ENCODE measurements around the gene SIPA1L2.
A peak's percentile ranks its signal among the peaks of the same experiment; 100 is the strongest.

Gene SIPA1L2

GRCh38 chr1:232636799-232637198 is 6.9 kb upstream of the SIPA1L2 start:
- TF ChIP-seq JUND (IDR thresholded peaks at IDR 0.05; ENCODE audit: low read depth), result no peak
- DNase-seq (ENCODE audit: low read depth in 1 of 2, low spot score in 1 of 2), result no peak
- in situ Hi-C loops (cut with HindIII; ENCODE audit: low pct_unique_long_range_greater_than_20kb, low sequenced_read_pairs), result no loop called here

GRCh38 chr1:232635778-232636356 is 5.9 kb upstream of the SIPA1L2 start:
- in situ Hi-C loops (cut with HindIII; ENCODE audit: low pct_unique_long_range_greater_than_20kb, low sequenced_read_pairs), result no loop called here

GRCh38 chr1:232635279-232635678 is 5.3 kb upstream of the SIPA1L2 start:
- no peak for DNase-seq (ENCODE audit: low read depth in 1 of 2, low spot score in 1 of 2)
- in situ Hi-C loops (cut with HindIII; ENCODE audit: low pct_unique_long_range_greater_than_20kb, low sequenced_read_pairs), result no loop called here

More at GRCh38 chr1:232635778-232636356, 5.9 kb upstream of the SIPA1L2 start:
- no peak for TF ChIP-seq JUND (IDR thresholded peaks at IDR 0.05; ENCODE audit: low read depth)
- DNase-seq (ENCODE audit: low read depth in 1 of 2, low spot score in 1 of 2), result peak; percentile 59 to 73

DNA sequence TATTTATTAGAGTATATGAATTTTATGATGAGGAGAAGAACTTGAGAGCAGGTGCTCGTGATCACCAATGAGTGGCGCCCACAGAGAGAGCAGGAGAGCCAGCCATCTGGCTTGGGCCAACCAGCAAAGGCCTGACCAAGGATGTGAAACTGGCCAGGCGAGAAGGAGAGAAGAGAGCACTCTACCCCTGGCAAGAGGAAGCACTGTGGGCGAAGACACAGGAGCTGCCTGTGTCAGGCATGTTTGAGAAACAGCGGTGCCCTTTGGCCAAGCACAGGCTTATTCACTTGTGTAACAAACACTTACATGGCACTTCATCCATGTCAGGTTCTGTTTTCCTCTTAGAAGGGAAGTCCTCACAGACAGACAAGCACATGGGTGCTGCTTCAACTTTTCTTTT is 4.2 kb upstream of the SIPA1L2 start:
- no peak for TF ChIP-seq JUND (IDR thresholded peaks at IDR 0.05; ENCODE audit: low read depth)
- in situ Hi-C loops (cut with HindIII; ENCODE audit: low pct_unique_long_range_greater_than_20kb, low sequenced_read_pairs), result no loop called here
- DNase-seq (ENCODE audit: low read depth in 1 of 2, low spot score in 1 of 2), result peak in 1 of 2 experiments; percentile 71

More at GRCh38 chr1:232635279-232635678, 5.3 kb upstream of the SIPA1L2 start:
- no peak for TF ChIP-seq JUND (IDR thresholded peaks at IDR 0.05; ENCODE audit: low read depth)

DNA sequence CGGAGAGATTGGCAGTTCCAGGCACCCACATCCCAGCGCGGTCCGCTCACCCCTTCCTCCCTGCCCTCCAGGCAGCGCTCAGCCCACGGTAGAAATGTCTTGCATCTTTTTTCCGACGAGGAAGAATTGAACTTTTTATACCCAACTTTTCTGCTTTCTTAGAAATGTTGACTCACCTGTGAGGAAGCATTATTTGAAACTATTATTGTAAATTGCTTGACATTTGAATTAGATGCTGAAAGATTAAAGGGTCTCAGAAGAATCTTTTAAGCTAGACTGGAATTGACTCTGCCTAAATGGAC is 912 bp upstream of the SIPA1L2 start:
- in situ Hi-C loops (cut with HindIII; ENCODE audit: low pct_unique_long_range_greater_than_20kb, low sequenced_read_pairs), result no loop called here
- no peak for TF ChIP-seq JUND (IDR thresholded peaks at IDR 0.05; ENCODE audit: low read depth)
- no peak for DNase-seq (ENCODE audit: low read depth in 1 of 2, low spot score in 1 of 2)

DNA sequence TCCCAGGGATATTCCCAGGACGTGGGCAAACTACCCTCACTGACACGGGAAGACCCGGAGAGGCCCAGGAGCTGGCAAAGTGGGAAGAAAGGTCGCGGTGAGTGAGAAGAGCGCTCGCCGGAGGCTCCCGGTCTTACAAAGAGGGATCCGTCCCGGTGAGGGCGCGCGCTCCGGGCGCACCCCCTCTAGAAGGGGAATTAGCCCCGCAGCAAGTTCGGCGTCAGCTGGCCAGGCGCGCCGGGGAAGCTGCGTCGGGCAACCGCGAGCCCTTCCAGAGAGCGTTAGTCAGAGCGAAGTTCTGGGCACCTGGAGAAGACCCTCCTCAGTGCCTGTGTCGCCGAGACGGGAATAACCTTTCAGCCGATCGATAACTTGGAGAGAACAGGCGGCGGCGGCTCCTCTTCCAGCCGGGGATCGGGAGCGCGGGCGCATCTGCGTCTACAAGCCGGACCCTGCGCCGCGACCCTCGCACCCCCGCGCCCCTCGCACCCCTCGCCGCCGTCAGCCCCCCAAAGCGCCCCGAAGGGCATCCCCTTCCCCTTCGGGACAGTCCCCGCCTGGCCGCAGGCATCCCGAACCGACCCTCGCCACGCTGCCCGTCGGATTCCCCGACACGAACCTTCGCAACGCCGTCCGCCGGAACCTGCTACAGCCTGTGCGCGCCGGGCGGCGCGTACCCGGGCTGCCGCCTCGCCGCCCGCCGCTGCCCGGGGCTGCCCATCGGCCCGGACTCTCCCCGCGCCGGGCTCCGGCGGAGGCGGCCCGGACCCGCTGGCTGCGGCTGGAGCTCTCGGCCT is 485 bp downstream of the SIPA1L2 start:
- DNase-seq (ENCODE audit: low read depth in 1 of 2, low spot score in 1 of 2), result peak; percentile 18 to 34
- in situ Hi-C loops (cut with HindIII; ENCODE audit: low pct_unique_long_range_greater_than_20kb, low sequenced_read_pairs), result no loop called here
- TF ChIP-seq JUND (IDR thresholded peaks at IDR 0.05; ENCODE audit: low read depth), result no peak

GRCh38 chr1:232628335-232629249 is 1.3 kb downstream of the SIPA1L2 start:
- peak; percentile 51 to 67 for DNase-seq (ENCODE audit: low read depth in 1 of 2, low spot score in 1 of 2)
- in situ Hi-C loops (cut with HindIII; ENCODE audit: low pct_unique_long_range_greater_than_20kb, low sequenced_read_pairs), result no loop called here
- TF ChIP-seq JUND (IDR thresholded peaks at IDR 0.05; ENCODE audit: low read depth), result no peak

- peak; percentile 37 to 76 for DNase-seq (ENCODE audit: low read depth in 1 of 2, low spot score in 1 of 2)
- in situ Hi-C loops (cut with HindIII; ENCODE audit: low pct_unique_long_range_greater_than_20kb, low sequenced_read_pairs), result no loop called here
- no peak for TF ChIP-seq JUND (IDR thresholded peaks at IDR 0.05; ENCODE audit: low read depth)
Measured at GRCh38 chr1:232627645-232628334, 2.1 kb downstream of the SIPA1L2 start.

DNA sequence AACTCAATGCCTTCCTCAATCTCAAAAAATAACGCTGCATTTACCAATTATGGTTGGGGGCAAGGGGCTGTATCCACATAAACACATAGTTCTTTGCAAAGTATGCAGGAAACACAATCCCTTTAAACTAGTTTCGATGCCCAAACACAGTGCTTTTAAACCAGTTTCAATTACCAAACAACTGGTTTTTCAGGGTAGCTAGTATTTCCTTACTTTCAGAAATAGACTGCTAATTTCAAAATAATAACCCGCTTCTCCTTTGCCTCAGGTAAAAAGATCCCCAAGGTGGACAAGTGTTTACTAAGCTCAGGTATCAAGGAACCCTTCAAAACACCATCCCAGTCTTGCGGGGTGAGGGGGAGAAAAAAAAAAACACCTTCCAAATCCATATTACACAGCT is 2.8 kb downstream of the SIPA1L2 start:
- no peak for TF ChIP-seq JUND (IDR thresholded peaks at IDR 0.05; ENCODE audit: low read depth)
- in situ Hi-C loops (cut with HindIII; ENCODE audit: low pct_unique_long_range_greater_than_20kb, low sequenced_read_pairs), result no loop called here
- DNase-seq (ENCODE audit: low read depth in 1 of 2, low spot score in 1 of 2), result no peak

GRCh38 chr1:232626452-232626851 is 3.5 kb downstream of the SIPA1L2 start:
- no peak for TF ChIP-seq JUND (IDR thresholded peaks at IDR 0.05; ENCODE audit: low read depth)
- in situ Hi-C loops (cut with HindIII; ENCODE audit: low pct_unique_long_range_greater_than_20kb, low sequenced_read_pairs), result no loop called here
- no peak for DNase-seq (ENCODE audit: low read depth in 1 of 2, low spot score in 1 of 2)

DNA sequence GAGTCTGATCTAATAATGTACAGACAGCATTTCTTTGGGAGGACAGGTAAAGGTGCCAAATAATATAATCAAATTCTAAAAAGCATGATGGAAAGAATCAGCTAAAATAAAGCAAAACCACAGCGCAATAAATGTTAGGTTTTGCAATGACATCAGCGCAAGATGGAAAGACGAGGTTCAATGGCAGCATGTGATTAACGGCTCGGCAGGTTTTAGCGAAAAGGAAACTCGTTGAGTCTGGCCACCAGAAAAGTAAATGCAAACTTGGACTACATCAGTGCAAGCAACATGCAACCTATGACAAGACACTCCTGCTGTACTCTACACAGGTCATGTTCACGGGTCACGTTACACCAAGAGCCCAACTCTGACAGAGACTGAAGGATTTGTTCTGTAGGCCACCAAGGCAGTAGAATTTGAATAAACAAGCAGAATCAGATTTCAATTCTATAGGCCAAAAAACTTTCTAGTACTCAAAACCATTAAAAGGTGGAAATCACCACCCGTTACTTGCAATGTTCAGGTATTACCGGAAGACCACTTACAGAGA is 4.5 kb downstream of the SIPA1L2 start:
- in situ Hi-C loops (cut with HindIII; ENCODE audit: low pct_unique_long_range_greater_than_20kb, low sequenced_read_pairs), result no loop called here
- no peak for TF ChIP-seq JUND (IDR thresholded peaks at IDR 0.05; ENCODE audit: low read depth)
- no peak for DNase-seq (ENCODE audit: low read depth in 1 of 2, low spot score in 1 of 2)
